B cell (primary cell): ENCODE data around the gene BEND3.
"Not testable (repeated sequence)": the region's sequence is repeated elsewhere in the genome, so short reads cannot be mapped to it uniquely, and the experiment has no call there.

Experiments used
- CTCF ChIP-seq: fragments of 200-600 bp; IDR thresholded peaks from one replicate; pipeline ENCODE4 v1.8.0; 2022; ENCODE audit warnings: antibody characterized with exemption, mild to moderate bottlenecking
- EZH2 ChIP-seq: IDR thresholded peaks from 2 replicates; pipeline ENCODE4 v1.6.1; 2012; ENCODE audit warnings: borderline replicate concordance, low read depth, mild to moderate bottlenecking, moderate library complexity, low read length; ENCODE audit not compliant: insufficient read depth, poor library complexity, severe bottlenecking

- not testable (repeated sequence) for TF ChIP-seq CTCF, EZH2
Observed at GRCh38 chr6:107118540-107118939, 3.2 kb upstream of the BEND3 start.
